ENCODE data around the gene EPB41L1. TPM values are rescaled to one million over a fixed set of nuclear protein-coding genes. Genes with fewer than 3 reads are reported as not detected.
A peak's percentile ranks its signal among the peaks of the same experiment; 100 is the strongest.

EPB41L1 gene
- total and polyA plus RNA-seq, 2 experiments from 2014 or later: 24.1 to 48.7 TPM

GRCh38 chr20:36113036-36113435, 41.5 kb upstream of the EPB41L1 start (continued):
- no peak for TF ChIP-seq REST (IDR thresholded peaks at IDR 0.05; ENCODE audit: unreplicated experiment)
- no peak for TF ChIP-seq POLR2AphosphoS5 (IDR thresholded peaks at IDR 0.05; ENCODE audit: low read depth)
- no peak for TF ChIP-seq JUNB (IDR thresholded peaks at IDR 0.05; ENCODE audit: unreplicated experiment)
- no peak for TF ChIP-seq CREB1 (CRISPR knock-in tag; IDR thresholded peaks at IDR 0.05; ENCODE audit: low read depth)
- no peak for TF ChIP-seq CTCF (conservative IDR thresholded peaks at IDR 0.05; ENCODE audit: low read depth in 2 of 2)
- TF ChIP-seq STAT1 (IDR thresholded peaks at IDR 0.05; ENCODE audit: unreplicated experiment): no peak

- no peaks in the 10 kb centered on the region for H4K20me1 ChIP-seq (replicated peaks; ENCODE audit: insufficient read depth)
- peak overlapping the region; percentile 26; the same call in 1 of the 2 replicates for H3K4me2 ChIP-seq
- no peak overlapping the region for H3K4me3 ChIP-seq
- no peaks in the 10 kb centered on the region for H3K79me2 ChIP-seq (replicated peaks; ENCODE audit: insufficient read depth)
- H3K9me2 ChIP-seq (ENCODE audit: insufficient read depth): no peaks in the 10 kb centered on the region
- Mint-ChIP-seq H3K4me3 (no peak overlapping the region), H3K27ac (no peak overlapping the region), H3K4me1 (peaks cover 36% of the 10 kb centered on the region), H3K27me3 (ENCODE audit: insufficient read depth, low read depth, poor library complexity) (peaks cover 12% of the 10 kb centered on the region), H3K9me3 (no peaks in the 10 kb centered on the region; the same call in 2 of the 3 replicates), H3K36me3 (ENCODE audit: low read depth) (no peaks in the 10 kb centered on the region)
- no peaks in the 10 kb centered on the region for H3K27me3 ChIP-seq (ENCODE audit: insufficient read depth)
- peak; percentile 60 for ATAC-seq
- no peak overlapping the region for H3K27ac ChIP-seq (ENCODE audit: low read depth)
- peak; percentile 40 for DNase-seq (ENCODE audit: low spot score)
- H3K4me1 ChIP-seq (ENCODE audit: insufficient read depth): peaks cover 15% of the 10 kb centered on the region
- no peaks in the 10 kb centered on the region for H3F3A ChIP-seq (replicated peaks; ENCODE audit: low read depth)
- no peaks in the 10 kb centered on the region for H3K36me3 ChIP-seq (ENCODE audit: insufficient read depth)
- H2AFZ ChIP-seq: no peak overlapping the region
- TF ChIP-seq ZNF462 (CRISPR knock-in tag; IDR thresholded peaks at IDR 0.05): no peak
- no peak for TF ChIP-seq POLR2AphosphoS5 (IDR thresholded peaks at IDR 0.05; ENCODE audit: low read depth)
- TF ChIP-seq ETS1 (IDR thresholded peaks at IDR 0.05): no peak
- TF ChIP-seq JUNB (IDR thresholded peaks at IDR 0.05; ENCODE audit: unreplicated experiment): no peak
- no peak for TF ChIP-seq CTCF (conservative IDR thresholded peaks at IDR 0.05; ENCODE audit: low read depth in 2 of 2)
Observed at GRCh38 chr20:36113566-36114250, 40.8 kb upstream of the EPB41L1 start.
